ENCODE data around the gene KLRC4.

Gene KLRC4

DNA sequence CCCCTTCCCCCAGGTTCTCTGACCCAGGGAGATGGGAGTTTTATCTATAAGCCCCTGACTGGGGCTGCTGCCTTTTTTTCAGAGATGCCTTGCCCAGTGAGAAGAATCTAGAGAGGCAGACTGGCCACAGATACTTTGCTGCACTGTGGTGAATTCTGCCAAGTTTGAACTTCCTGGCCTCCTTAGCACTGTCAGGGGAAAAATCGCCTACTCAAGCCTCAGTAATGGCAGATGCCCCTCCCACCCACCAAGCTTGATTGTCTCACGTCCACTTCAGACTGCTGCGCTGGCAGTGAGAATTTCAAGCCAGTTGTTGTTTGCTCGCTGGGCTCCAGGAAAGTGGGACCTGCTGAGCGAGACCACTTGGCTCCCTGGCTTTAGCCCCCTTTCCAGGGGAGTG lies 51.4 kb downstream of the KLRC4 start:
- H3K27ac ChIP-seq, result no peak overlapping the region
- TF ChIP-seq CTCF (IDR thresholded peaks at IDR 0.05) (no peak), ZFX (IDR thresholded peaks at IDR 0.05; ENCODE audit: borderline replicate concordance) (no peak)

All from 22Rv1 (cell line).